GM23338 (cell line): Measurements from ENCODE around the gene DIP2B. TPM values are rescaled to one million over a fixed set of nuclear protein-coding genes. Genes with fewer than 3 reads are reported as not detected.

ENCODE experiments used
- ATAC-seq: fragments of 200-7000 bp; cut with Tn5 transposase; 3 replicates; pipeline ENCODE4 v1.9.1; 2020
- DNase-seq: peaks from one replicate; pipeline ENCODE4 v3.0.0-alpha.2; 2015; ENCODE audit warnings: low spot score
- H2AFZ ChIP-seq: fragments of 200-600 bp; sonication (generic); 2 replicates; pipeline ENCODE4 v1.8.0; 2016; ENCODE audit warnings: antibody characterized with exemption, mild to moderate bottlenecking, moderate library complexity
- H3F3A ChIP-seq: fragments of 200-600 bp; sonication (generic); replicated peaks from 2 replicates; pipeline ENCODE4 v1.8.0; 2017; ENCODE audit warnings: antibody characterized with exemption, mixed run types, low read depth
- H3K27ac ChIP-seq: fragments of 200-600 bp; sonication (generic); 2 replicates; pipeline ENCODE4 v1.6.1; 2016; ENCODE audit warnings: low read depth
- H3K27me3 ChIP-seq: fragments of 200-600 bp; sonication (generic); 2 replicates; pipeline ENCODE4 v1.8.0; 2016; ENCODE audit warnings: mild to moderate bottlenecking, mixed run types, moderate library complexity; ENCODE audit not compliant: insufficient read depth
- H3K36me3 ChIP-seq: fragments of 200-600 bp; sonication (generic); 2 replicates; pipeline ENCODE4 v1.8.0; 2016; ENCODE audit warnings: mild to moderate bottlenecking; ENCODE audit not compliant: insufficient read depth
- H3K4me1 ChIP-seq: fragments of 200-600 bp; sonication (generic); 2 replicates; pipeline ENCODE4 v1.8.0; 2016; ENCODE audit warnings: mild to moderate bottlenecking, moderate library complexity; ENCODE audit not compliant: insufficient read depth
- H3K4me2 ChIP-seq: fragments of 200-600 bp; sonication (generic); 2 replicates; pipeline ENCODE4 v1.7.1; 2017; ENCODE audit warnings: mixed run types
- H3K4me3 ChIP-seq: fragments of 200-600 bp; sonication (generic); 2 replicates; pipeline ENCODE4 v1.6.1; 2016; ENCODE audit warnings: mixed run types
- H3K79me2 ChIP-seq: fragments of 200-600 bp; sonication (generic); replicated peaks from 2 replicates; pipeline ENCODE4 v1.8.0; 2017; ENCODE audit warnings: mild to moderate bottlenecking; ENCODE audit not compliant: insufficient read depth
- H3K9me2 ChIP-seq: fragments of 200-600 bp; sonication (generic); 2 replicates; pipeline ENCODE4 v1.8.0; 2017; ENCODE audit not compliant: insufficient read depth
- H4K20me1 ChIP-seq: fragments of 200-600 bp; sonication (generic); replicated peaks from 2 replicates; pipeline ENCODE4 v1.8.0; 2017; ENCODE audit warnings: mild to moderate bottlenecking; ENCODE audit not compliant: insufficient read depth
- H3K27ac Mint-ChIP-seq: 2 replicates; pipeline ENCODE4 v1.8.0; 2020; ENCODE audit warnings: inconsistent platforms, mild to moderate bottlenecking, moderate library complexity, mixed read lengths
- H3K27me3 Mint-ChIP-seq: 3 replicates; pipeline ENCODE4 v1.8.0; 2022; ENCODE audit warnings: low read depth, mild to moderate bottlenecking, moderate library complexity, mixed read lengths, inconsistent platforms; ENCODE audit not compliant: insufficient read depth, poor library complexity
- H3K36me3 Mint-ChIP-seq: 3 replicates; pipeline ENCODE4 v1.8.0; 2021; ENCODE audit warnings: low read depth, mild to moderate bottlenecking, inconsistent platforms, moderate library complexity, mixed read lengths
- H3K4me1 Mint-ChIP-seq: 3 replicates; pipeline ENCODE4 v1.8.0; 2020; ENCODE audit warnings: mild to moderate bottlenecking, inconsistent platforms, mixed read lengths
- H3K4me3 Mint-ChIP-seq: 3 replicates; pipeline ENCODE4 v1.8.0; 2021; ENCODE audit warnings: moderate library complexity, mild to moderate bottlenecking, inconsistent platforms, mixed read lengths
- H3K9me3 Mint-ChIP-seq: 3 replicates; pipeline ENCODE4 v1.8.0; 2020; ENCODE audit warnings: moderate library complexity, mild to moderate bottlenecking, inconsistent platforms, mixed read lengths
- CREB1 ChIP-seq: fragments of 250-450 bp; sonication (Bioruptor Pico); IDR thresholded peaks from 2 replicates; pipeline ENCODE4 v1.5.0; 2020; ENCODE audit warnings: low read depth, mild to moderate bottlenecking, moderate library complexity
- EZH2 ChIP-seq: fragments of 200-600 bp; sonication (generic); IDR thresholded peaks from one replicate; pipeline ENCODE4 v1.8.0; 2017; ENCODE audit warnings: antibody characterized with exemption, mild to moderate bottlenecking, low read depth; ENCODE audit not compliant: unreplicated experiment
- EZH2phosphoT487 ChIP-seq: fragments of 200-600 bp; sonication (generic); IDR thresholded peaks from one replicate; pipeline ENCODE4 v1.8.1; 2018; ENCODE audit warnings: antibody characterized with exemption; ENCODE audit not compliant: unreplicated experiment
- JUNB ChIP-seq: IDR thresholded peaks from one replicate; pipeline ENCODE4 v1.6.1; 2016; ENCODE audit warnings: antibody characterized with exemption; ENCODE audit not compliant: unreplicated experiment
- NANOG ChIP-seq: IDR thresholded peaks from 2 replicates; pipeline ENCODE4 v1.6.1; 2016; ENCODE audit warnings: antibody characterized with exemption, borderline replicate concordance
- POLR2AphosphoS5 ChIP-seq: IDR thresholded peaks from 2 replicates; pipeline ENCODE4 v1.6.1; 2016; ENCODE audit warnings: antibody characterized with exemption, low read depth
- STAT1 ChIP-seq: IDR thresholded peaks from one replicate; pipeline ENCODE4 v1.6.1; 2016; ENCODE audit warnings: antibody characterized with exemption; ENCODE audit not compliant: unreplicated experiment
- ZNF114 ChIP-seq: fragments of 250-450 bp; sonication (Bioruptor Pico); IDR thresholded peaks from 2 replicates; pipeline ENCODE4 v1.5.0; 2020; ENCODE audit warnings: mild to moderate bottlenecking, moderate library complexity
- polyA plus RNA-seq: library from polyadenylated mRNA; unstranded; fragments of >200 nt; fragmentation: Nextera tagmentation; extraction: Ambion mirVana; gene quantifications from 2 replicates; pipeline ENCODE4 v1.2.1, GENCODE V29; 2016
- total RNA-seq: library from RNA; depleted of rRNA; stranded (reverse); fragments of >200 nt; shearing (Covaris generic); gene quantifications from 2 replicates; pipeline ENCODE4 v1.2.3, GENCODE V29; 2014
- TF ChIP-seq, protein P1 (sequence below): fragments of 250-450 bp; sonication (Bioruptor Pico); IDR thresholded peaks from 2 replicates; pipeline ENCODE4 v1.5.0; 2020; ENCODE audit warnings: mild to moderate bottlenecking, moderate library complexity
- TF ChIP-seq, protein P2 (sequence below), 2 experiments: fragments of 200-600 bp in 1 of 2; sonication (generic) in 1 of 2; conservative IDR thresholded peaks; 2 replicates each; pipeline versions ENCODE4 v1.5.1 to v1.6.1; 2016 to 2017; ENCODE audit warnings: antibody characterized with exemption in 2 of 2, low read depth in 2 of 2, mild to moderate bottlenecking in 2 of 2, moderate library complexity in 1 of 2
- TF ChIP-seq, protein P3 (sequence below): IDR thresholded peaks from 2 replicates; pipeline ENCODE4 v1.6.1; 2016; ENCODE audit warnings: antibody characterized with exemption

DIP2B gene
- total and polyA plus RNA-seq, 2 experiments from 2014 or later = 8.0 to 36.4 TPM

- TF ChIP-seq, protein P1, sequence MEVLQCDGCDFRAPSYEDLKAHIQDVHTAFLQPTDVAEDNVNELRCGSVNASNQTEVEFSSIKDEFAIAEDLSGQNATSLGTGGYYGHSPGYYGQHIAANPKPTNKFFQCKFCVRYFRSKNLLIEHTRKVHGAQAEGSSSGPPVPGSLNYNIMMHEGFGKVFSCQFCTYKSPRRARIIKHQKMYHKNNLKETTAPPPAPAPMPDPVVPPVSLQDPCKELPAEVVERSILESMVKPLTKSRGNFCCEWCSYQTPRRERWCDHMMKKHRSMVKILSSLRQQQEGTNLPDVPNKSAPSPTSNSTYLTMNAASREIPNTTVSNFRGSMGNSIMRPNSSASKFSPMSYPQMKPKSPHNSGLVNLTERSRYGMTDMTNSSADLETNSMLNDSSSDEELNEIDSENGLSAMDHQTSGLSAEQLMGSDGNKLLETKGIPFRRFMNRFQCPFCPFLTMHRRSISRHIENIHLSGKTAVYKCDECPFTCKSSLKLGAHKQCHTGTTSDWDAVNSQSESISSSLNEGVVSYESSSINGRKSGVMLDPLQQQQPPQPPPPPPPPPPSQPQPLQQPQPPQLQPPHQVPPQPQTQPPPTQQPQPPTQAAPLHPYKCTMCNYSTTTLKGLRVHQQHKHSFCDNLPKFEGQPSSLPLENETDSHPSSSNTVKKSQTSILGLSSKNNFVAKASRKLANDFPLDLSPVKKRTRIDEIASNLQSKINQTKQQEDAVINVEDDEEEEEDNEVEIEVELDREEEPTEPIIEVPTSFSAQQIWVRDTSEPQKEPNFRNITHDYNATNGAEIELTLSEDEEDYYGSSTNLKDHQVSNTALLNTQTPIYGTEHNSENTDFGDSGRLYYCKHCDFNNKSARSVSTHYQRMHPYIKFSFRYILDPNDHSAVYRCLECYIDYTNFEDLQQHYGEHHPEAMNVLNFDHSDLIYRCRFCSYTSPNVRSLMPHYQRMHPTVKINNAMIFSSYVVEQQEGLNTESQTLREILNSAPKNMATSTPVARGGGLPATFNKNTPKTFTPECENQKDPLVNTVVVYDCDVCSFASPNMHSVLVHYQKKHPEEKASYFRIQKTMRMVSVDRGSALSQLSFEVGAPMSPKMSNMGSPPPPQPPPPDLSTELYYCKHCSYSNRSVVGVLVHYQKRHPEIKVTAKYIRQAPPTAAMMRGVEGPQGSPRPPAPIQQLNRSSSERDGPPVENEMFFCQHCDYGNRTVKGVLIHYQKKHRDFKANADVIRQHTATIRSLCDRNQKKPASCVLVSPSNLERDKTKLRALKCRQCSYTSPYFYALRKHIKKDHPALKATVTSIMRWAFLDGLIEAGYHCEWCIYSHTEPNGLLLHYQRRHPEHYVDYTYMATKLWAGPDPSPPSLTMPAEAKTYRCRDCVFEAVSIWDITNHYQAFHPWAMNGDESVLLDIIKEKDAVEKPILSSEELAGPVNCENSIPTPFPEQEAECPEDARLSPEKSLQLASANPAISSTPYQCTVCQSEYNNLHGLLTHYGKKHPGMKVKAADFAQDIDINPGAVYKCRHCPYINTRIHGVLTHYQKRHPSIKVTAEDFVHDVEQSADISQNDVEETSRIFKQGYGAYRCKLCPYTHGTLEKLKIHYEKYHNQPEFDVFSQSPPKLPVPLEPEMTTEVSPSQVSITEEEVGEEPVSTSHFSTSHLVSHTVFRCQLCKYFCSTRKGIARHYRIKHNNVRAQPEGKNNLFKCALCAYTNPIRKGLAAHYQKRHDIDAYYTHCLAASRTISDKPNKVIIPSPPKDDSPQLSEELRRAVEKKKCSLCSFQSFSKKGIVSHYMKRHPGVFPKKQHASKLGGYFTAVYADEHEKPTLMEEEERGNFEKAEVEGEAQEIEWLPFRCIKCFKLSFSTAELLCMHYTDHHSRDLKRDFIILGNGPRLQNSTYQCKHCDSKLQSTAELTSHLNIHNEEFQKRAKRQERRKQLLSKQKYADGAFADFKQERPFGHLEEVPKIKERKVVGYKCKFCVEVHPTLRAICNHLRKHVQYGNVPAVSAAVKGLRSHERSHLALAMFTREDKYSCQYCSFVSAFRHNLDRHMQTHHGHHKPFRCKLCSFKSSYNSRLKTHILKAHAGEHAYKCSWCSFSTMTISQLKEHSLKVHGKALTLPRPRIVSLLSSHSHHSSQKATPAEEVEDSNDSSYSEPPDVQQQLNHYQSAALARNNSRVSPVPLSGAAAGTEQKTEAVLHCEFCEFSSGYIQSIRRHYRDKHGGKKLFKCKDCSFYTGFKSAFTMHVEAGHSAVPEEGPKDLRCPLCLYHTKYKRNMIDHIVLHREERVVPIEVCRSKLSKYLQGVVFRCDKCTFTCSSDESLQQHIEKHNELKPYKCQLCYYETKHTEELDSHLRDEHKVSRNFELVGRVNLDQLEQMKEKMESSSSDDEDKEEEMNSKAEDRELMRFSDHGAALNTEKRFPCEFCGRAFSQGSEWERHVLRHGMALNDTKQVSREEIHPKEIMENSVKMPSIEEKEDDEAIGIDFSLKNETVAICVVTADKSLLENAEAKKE (CRISPR knock-in tag) = no peak
- TF ChIP-seq NANOG (no peak), ZNF114 (no peak), JUNB (no peak), CREB1 (CRISPR knock-in tag) (no peak), EZH2phosphoT487 (no peak), EZH2 (no peak)
Measured at GRCh38 chr12:50745861-50746260, 241.1 kb downstream of the DIP2B start (continued).

GRCh38 chr12:50746431-50746830, 241.6 kb downstream of the DIP2B start:
- H3K4me2 ChIP-seq = no peak overlapping the region
- H3K4me1 ChIP-seq = no peaks in the 10 kb centered on the region; the same call in 1 of the 2 replicates
- H4K20me1 ChIP-seq = 0 out of 2 replicates have a peak, but pooled peaks cover 6% of the 10 kb centered on the region
- Mint-ChIP-seq H3K4me3 (no peak overlapping the region), H3K36me3 (peaks cover 26% of the 10 kb centered on the region), H3K27ac (no peak overlapping the region), H3K4me1 (peaks cover 9% of the 10 kb centered on the region), H3K27me3 (peaks cover 1% of the 10 kb centered on the region), H3K9me3 (no peaks in the 10 kb centered on the region)
- H3F3A ChIP-seq = peaks cover 3% of the 10 kb centered on the region; the same call in 1 of the 2 replicates
- H3K36me3 ChIP-seq = peaks cover 6% of the 10 kb centered on the region
- DNase-seq (no peak), ATAC-seq (no peak)
- no peaks in the 10 kb centered on the region for H3K27me3 ChIP-seq
- no peak overlapping the region for H3K27ac ChIP-seq
- no peak overlapping the region for H3K4me3 ChIP-seq
- no peak overlapping the region for H2AFZ ChIP-seq
- H3K9me2 ChIP-seq = no peaks in the 10 kb centered on the region
- H3K79me2 ChIP-seq = no peaks in the 10 kb centered on the region
- TF ChIP-seq STAT1 (no peak), POLR2AphosphoS5 (no peak), NANOG (no peak), ZNF114 (no peak), JUNB (no peak)
- TF ChIP-seq, protein P2, sequence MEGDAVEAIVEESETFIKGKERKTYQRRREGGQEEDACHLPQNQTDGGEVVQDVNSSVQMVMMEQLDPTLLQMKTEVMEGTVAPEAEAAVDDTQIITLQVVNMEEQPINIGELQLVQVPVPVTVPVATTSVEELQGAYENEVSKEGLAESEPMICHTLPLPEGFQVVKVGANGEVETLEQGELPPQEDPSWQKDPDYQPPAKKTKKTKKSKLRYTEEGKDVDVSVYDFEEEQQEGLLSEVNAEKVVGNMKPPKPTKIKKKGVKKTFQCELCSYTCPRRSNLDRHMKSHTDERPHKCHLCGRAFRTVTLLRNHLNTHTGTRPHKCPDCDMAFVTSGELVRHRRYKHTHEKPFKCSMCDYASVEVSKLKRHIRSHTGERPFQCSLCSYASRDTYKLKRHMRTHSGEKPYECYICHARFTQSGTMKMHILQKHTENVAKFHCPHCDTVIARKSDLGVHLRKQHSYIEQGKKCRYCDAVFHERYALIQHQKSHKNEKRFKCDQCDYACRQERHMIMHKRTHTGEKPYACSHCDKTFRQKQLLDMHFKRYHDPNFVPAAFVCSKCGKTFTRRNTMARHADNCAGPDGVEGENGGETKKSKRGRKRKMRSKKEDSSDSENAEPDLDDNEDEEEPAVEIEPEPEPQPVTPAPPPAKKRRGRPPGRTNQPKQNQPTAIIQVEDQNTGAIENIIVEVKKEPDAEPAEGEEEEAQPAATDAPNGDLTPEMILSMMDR (conservative IDR thresholded peaks at IDR 0.05; ENCODE audit: low read depth in 2 of 2) = no peak
- TF ChIP-seq, protein P3, sequence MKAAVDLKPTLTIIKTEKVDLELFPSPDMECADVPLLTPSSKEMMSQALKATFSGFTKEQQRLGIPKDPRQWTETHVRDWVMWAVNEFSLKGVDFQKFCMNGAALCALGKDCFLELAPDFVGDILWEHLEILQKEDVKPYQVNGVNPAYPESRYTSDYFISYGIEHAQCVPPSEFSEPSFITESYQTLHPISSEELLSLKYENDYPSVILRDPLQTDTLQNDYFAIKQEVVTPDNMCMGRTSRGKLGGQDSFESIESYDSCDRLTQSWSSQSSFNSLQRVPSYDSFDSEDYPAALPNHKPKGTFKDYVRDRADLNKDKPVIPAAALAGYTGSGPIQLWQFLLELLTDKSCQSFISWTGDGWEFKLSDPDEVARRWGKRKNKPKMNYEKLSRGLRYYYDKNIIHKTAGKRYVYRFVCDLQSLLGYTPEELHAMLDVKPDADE = no peak
